HEK293 (cell line): Measurements from ENCODE around the gene NPHP4.

Experiments used
- CTCF ChIA-PET: fragments of 350-600 bp; formaldehyde crosslinking; extraction: SDS; loops from one replicate; lab custom pipeline; 2021; ENCODE audit warnings: antibody characterized with exemption; lab: Yijun Ruan, JAX
- POLR2A ChIA-PET: fragments of 300-600 bp; formaldehyde crosslinking; extraction: SDS; loops from one replicate; lab custom pipeline; 2020; ENCODE audit warnings: antibody characterized with exemption, inconsistent platforms; lab: Yijun Ruan, JAX
- H3K27ac ChIP-seq: fragments of 200-500 bp; sonication (Bioruptor generic); 2 replicates; pipeline ENCODE4 v1.5.1; 2014; ENCODE audit warnings: low read depth, low read length, control low read depth, inconsistent platforms; ENCODE audit errors: extremely low read depth
- H3K36me3 ChIP-seq, 2 experiments: fragments of 200-500 bp in 1 of 2; sonication (Bioruptor generic) in 1 of 2; 1 replicate in 1 of 2; 2 replicates in 1 of 2; pipeline ENCODE4 v1.5.1; 2014 to 2017; ENCODE audit warnings: inconsistent platforms in 2 of 2, low read length in 2 of 2; ENCODE audit not compliant: control insufficient read depth in 2 of 2, insufficient read depth in 1 of 2
- H3K4me1 ChIP-seq: fragments of 200-500 bp; sonication (Bioruptor generic); 2 replicates; pipeline ENCODE4 v1.5.1; 2014; ENCODE audit warnings: mild to moderate bottlenecking, low read length, inconsistent platforms; ENCODE audit not compliant: control insufficient read depth, insufficient read depth
- H3K4me3 ChIP-seq: 2 replicates; pipeline ENCODE4 v1.5.1; 2011; ENCODE audit warnings: low read depth, mild to moderate bottlenecking, control low read depth, low read length, moderate library complexity
- H3K9me3 ChIP-seq: fragments of 200-500 bp; sonication (Bioruptor generic); 2 replicates; pipeline ENCODE4 v1.5.1; 2014; ENCODE audit warnings: low read depth, low read length, inconsistent platforms; ENCODE audit not compliant: control insufficient read depth, insufficient read depth
- AEBP2 ChIP-seq: fragments of 450-650 bp; formaldehyde crosslinking; IDR thresholded peaks from 2 replicates; pipeline ENCODE4 v1.5.1; 2016; ENCODE audit warnings: missing biosample characterization, missing genetic modification characterization, borderline replicate concordance
- BCL11B ChIP-seq: fragments of 450-650 bp; formaldehyde crosslinking; IDR thresholded peaks from 2 replicates; pipeline ENCODE4 v1.5.1; 2016; ENCODE audit warnings: low read depth, missing biosample characterization, missing genetic modification characterization
- GLI4 ChIP-seq: fragments of 450-650 bp; formaldehyde crosslinking; IDR thresholded peaks from 2 replicates; pipeline ENCODE4 v1.5.1; 2016; ENCODE audit warnings: missing biosample characterization, missing genetic modification characterization
- GLIS1 ChIP-seq: fragments of 450-650 bp; formaldehyde crosslinking; IDR thresholded peaks from 2 replicates; pipeline ENCODE4 v1.5.1; 2016; ENCODE audit warnings: missing biosample characterization, missing genetic modification characterization
- MEIS1 ChIP-seq: sonication (generic); formaldehyde crosslinking; IDR thresholded peaks from 2 replicates; pipeline ENCODE4 v1.8.1; 2022; ENCODE audit warnings: missing genetic modification reagents, mild to moderate bottlenecking, borderline replicate concordance
- PRDM1 ChIP-seq: fragments of 450-650 bp; formaldehyde crosslinking; IDR thresholded peaks from 2 replicates; pipeline ENCODE4; 2016; ENCODE audit warnings: missing biosample characterization, missing genetic modification characterization
- SCRT1 ChIP-seq: fragments of 450-650 bp; formaldehyde crosslinking; IDR thresholded peaks from 2 replicates; pipeline ENCODE4 v1.5.1; 2016; ENCODE audit warnings: missing biosample characterization, missing genetic modification characterization, borderline replicate concordance
- SP2 ChIP-seq: fragments of 450-650 bp; formaldehyde crosslinking; IDR thresholded peaks from 2 replicates; pipeline ENCODE4 v1.5.1; 2016; ENCODE audit warnings: missing biosample characterization, missing genetic modification characterization
- ZBTB11 ChIP-seq: fragments of 450-650 bp; formaldehyde crosslinking; conservative IDR thresholded peaks from 2 replicates; pipeline ENCODE4 v1.5.1; 2016; ENCODE audit warnings: low read depth, missing biosample characterization, missing genetic modification characterization
- ZBTB17 ChIP-seq: fragments of 450-650 bp; formaldehyde crosslinking; IDR thresholded peaks from 2 replicates; pipeline ENCODE4 v1.5.1; 2016; ENCODE audit warnings: missing biosample characterization, missing genetic modification characterization
- ZBTB21 ChIP-seq: fragments of 450-650 bp; formaldehyde crosslinking; IDR thresholded peaks from 2 replicates; pipeline ENCODE4 v1.5.1; 2017; ENCODE audit warnings: missing biosample characterization, missing genetic modification characterization
- ZBTB49 ChIP-seq: fragments of 450-650 bp; formaldehyde crosslinking; IDR thresholded peaks from 2 replicates; pipeline ENCODE4 v1.5.1; 2016; ENCODE audit warnings: missing biosample characterization, missing genetic modification characterization, low read depth
- ZNF354C ChIP-seq: fragments of 450-650 bp; formaldehyde crosslinking; IDR thresholded peaks from 2 replicates; pipeline ENCODE4 v1.5.1; 2016; ENCODE audit warnings: missing biosample characterization, missing genetic modification characterization, low read depth, borderline replicate concordance
- ZNF501 ChIP-seq: fragments of 450-650 bp; formaldehyde crosslinking; IDR thresholded peaks from 2 replicates; pipeline ENCODE4 v1.5.1; 2016; ENCODE audit warnings: missing biosample characterization, missing genetic modification characterization
- ZNF560 ChIP-seq: fragments of 450-650 bp; formaldehyde crosslinking; IDR thresholded peaks from 2 replicates; pipeline ENCODE4 v1.5.1; 2017; ENCODE audit warnings: missing biosample characterization, missing genetic modification characterization, borderline replicate concordance
- ZNF561 ChIP-seq: fragments of 450-650 bp; IDR thresholded peaks from 2 replicates; pipeline ENCODE4 v1.5.1; 2018; ENCODE audit warnings: missing biosample characterization, missing genetic modification characterization, borderline replicate concordance
- ZNF654 ChIP-seq: fragments of 450-650 bp; formaldehyde crosslinking; IDR thresholded peaks from 2 replicates; pipeline ENCODE4 v1.5.1; 2016; ENCODE audit warnings: low read depth, missing biosample characterization, missing genetic modification characterization
- ZNF830 ChIP-seq: fragments of 450-650 bp; IDR thresholded peaks from 2 replicates; pipeline ENCODE4 v1.5.0; 2018; ENCODE audit warnings: missing biosample characterization, missing genetic modification characterization, low read depth, mild to moderate bottlenecking, moderate library complexity
- ZSCAN23 ChIP-seq: fragments of 450-650 bp; formaldehyde crosslinking; IDR thresholded peaks from 2 replicates; pipeline ENCODE4 v1.5.1; 2016; ENCODE audit warnings: missing biosample characterization, missing genetic modification characterization
- ZSCAN4 ChIP-seq: fragments of 450-650 bp; formaldehyde crosslinking; IDR thresholded peaks from 2 replicates; pipeline ENCODE4 v1.5.1; 2017; ENCODE audit warnings: missing biosample characterization, missing genetic modification characterization

Gene NPHP4

GRCh38 chr1:5857508-5858090 lies 134.6 kb downstream of the NPHP4 start:
- Histone ChIP-seq H3K36me3 (peaks cover 0 to 14% of the 10 kb centered on the region in 2 experiments; a peak in 1 of 3 replicates), H3K4me3 (no peak overlapping the region), H3K27ac (no peak overlapping the region), H3K9me3 (no peaks in the 10 kb centered on the region), H3K4me1 (no peaks in the 10 kb centered on the region)
- ChIA-PET CTCF (no interaction called here), POLR2A (no interaction called here)
- TF ChIP-seq SCRT1 (no peak), ZNF561 (tag by site-specific recombination) (no peak), ZNF501 (tag by site-specific recombination) (no peak), ZNF654 (tag by site-specific recombination) (no peak), SP2 (no peak), ZNF354C (no peak), AEBP2 (tag by site-specific recombination) (no peak), GLIS1 (no peak), MEIS1 (CRISPR knock-in tag) (no peak), ZNF830 (tag by site-specific recombination) (no peak), ZBTB21 (tag by site-specific recombination) (no peak), ZSCAN4 (tag by site-specific recombination) (no peak), PRDM1 (tag by site-specific recombination) (no peak), ZSCAN23 (no peak), GLI4 (tag by site-specific recombination) (no peak), ZBTB49 (no peak)

GRCh38 chr1:5857011-5857410 lies 135.2 kb downstream of the NPHP4 start:
- CTCF ChIA-PET = no interaction called here

More at GRCh38 chr1:5857011-5857410, 135.2 kb downstream of the NPHP4 start:
- no peak overlapping the region for H3K4me3 ChIP-seq
- POLR2A ChIA-PET = no interaction called here
- H3K36me3 ChIP-seq = peaks cover 0 to 9% of the 10 kb centered on the region in 2 experiments; a peak in 1 of 3 replicates
- TF ChIP-seq ZBTB11 = no peak
- no peak for TF ChIP-seq ZBTB17 (tag by site-specific recombination)
- TF ChIP-seq ZNF830 (tag by site-specific recombination) = no peak
- no peak for TF ChIP-seq ZNF560
- no peak for TF ChIP-seq BCL11B (tag by site-specific recombination)
- no peaks in the 10 kb centered on the region for H3K9me3 ChIP-seq
- no peaks in the 10 kb centered on the region for H3K4me1 ChIP-seq
- H3K27ac ChIP-seq = no peak overlapping the region
